ACC112 (cell line): Measurements from ENCODE around the gene GABPB1.

Experiments
- H2AFZ ChIP-seq: fragments of 200-600 bp; sonication (generic); one replicate; pipeline ENCODE4 v1.6.0; 2017; ENCODE audit warnings: antibody characterized with exemption, low read length; ENCODE audit not compliant: unreplicated experiment
- H3K27ac ChIP-seq: fragments of 200-600 bp; sonication (generic); 2 replicates; pipeline ENCODE4 v1.5.1; 2014; ENCODE audit warnings: low read depth, mild to moderate bottlenecking, antibody characterized with exemption, low read length, moderate library complexity
- H3K27me3 ChIP-seq: fragments of 200-600 bp; sonication (generic); 2 replicates; pipeline ENCODE4 v1.6.1; 2014; ENCODE audit warnings: mild to moderate bottlenecking, antibody characterized with exemption, low read length, moderate library complexity, mixed read lengths; ENCODE audit not compliant: insufficient read depth
- H3K36me3 ChIP-seq: fragments of 200-600 bp; sonication (generic); 2 replicates; pipeline ENCODE4 v1.6.1; 2016; ENCODE audit warnings: mild to moderate bottlenecking, antibody characterized with exemption, low read length, moderate library complexity, mixed read lengths; ENCODE audit not compliant: insufficient read depth
- H3K4me1 ChIP-seq: fragments of 200-600 bp; sonication (generic); one replicate; pipeline ENCODE4 v1.6.1; 2016; ENCODE audit warnings: low read length, mixed read lengths; ENCODE audit not compliant: insufficient read depth, unreplicated experiment, control insufficient read depth
- H3K4me3 ChIP-seq: fragments of 200-600 bp; sonication (generic); 2 replicates; pipeline ENCODE4 v1.5.1; 2014; ENCODE audit warnings: mild to moderate bottlenecking, low read depth, low read length
- H3K79me2 ChIP-seq: fragments of 200-600 bp; sonication (generic); one replicate; pipeline ENCODE4 v1.6.0; 2016; ENCODE audit warnings: low read length; ENCODE audit not compliant: control insufficient read depth, unreplicated experiment, insufficient read depth

The GABPB1 gene

GRCh38 chr15:50318697-50319096, 36.3 kb downstream of the GABPB1 start:
- Histone ChIP-seq H3K36me3 (no peaks in the 10 kb centered on the region), H3K4me3 (no peak overlapping the region), H3K79me2 (peaks cover 7% of the 10 kb centered on the region), H3K27me3 (no peaks in the 10 kb centered on the region), H2AFZ (no peak overlapping the region), H3K4me1 (peaks cover 3% of the 10 kb centered on the region), H3K27ac (no peak overlapping the region)

GRCh38 chr15:50315814-50316630, 39.0 kb downstream of the GABPB1 start:
- H3K79me2 ChIP-seq: peaks cover 7% of the 10 kb centered on the region
- peaks cover 3% of the 10 kb centered on the region for H3K4me1 ChIP-seq
- no peaks in the 10 kb centered on the region for H3K36me3 ChIP-seq
- H2AFZ ChIP-seq: no peak overlapping the region
- no peak overlapping the region for H3K4me3 ChIP-seq
- no peaks in the 10 kb centered on the region for H3K27me3 ChIP-seq
- H3K27ac ChIP-seq: no peak overlapping the region

- Histone ChIP-seq H3K36me3 (peaks cover 17% of the 10 kb centered on the region), H3K4me3 (no peak overlapping the region), H3K27me3 (no peaks in the 10 kb centered on the region), H3K4me1 (no peaks in the 10 kb centered on the region), H3K79me2 (peaks cover 7% of the 10 kb centered on the region), H2AFZ (no peak overlapping the region), H3K27ac (no peak overlapping the region)
Observed at GRCh38 chr15:50312636-50313035, 42.4 kb downstream of the GABPB1 start.

DNA sequence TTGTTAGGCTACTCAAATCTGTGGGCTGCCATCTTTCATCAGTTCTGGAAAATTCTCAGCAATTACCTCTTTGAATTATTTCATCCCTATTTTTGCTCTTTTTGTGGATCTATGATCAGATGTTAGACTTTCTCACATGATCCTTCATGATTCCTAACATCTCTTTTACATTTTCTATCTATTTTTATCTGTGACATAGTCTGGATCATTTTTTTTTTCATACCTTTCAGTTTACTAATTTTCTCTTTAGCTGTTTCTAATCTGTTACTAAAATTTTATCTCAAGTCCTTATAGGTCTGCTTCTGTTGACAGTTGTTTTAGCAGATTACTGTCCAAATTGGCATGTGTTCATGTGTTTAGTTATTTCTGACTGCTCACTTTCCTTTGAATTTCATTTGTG, 47.2 kb downstream of the GABPB1 start:
- Histone ChIP-seq H3K4me1 (no peaks in the 10 kb centered on the region), H3K36me3 (peaks cover 31% of the 10 kb centered on the region), H3K27me3 (no peaks in the 10 kb centered on the region), H3K27ac (no peak overlapping the region), H3K79me2 (no peaks in the 10 kb centered on the region), H3K4me3 (no peak overlapping the region), H2AFZ (no peak overlapping the region)

GRCh38 chr15:50304836-50305235, 50.2 kb downstream of the GABPB1 start:
- Histone ChIP-seq H3K79me2 (no peaks in the 10 kb centered on the region), H3K27ac (no peak overlapping the region), H3K4me1 (no peaks in the 10 kb centered on the region), H2AFZ (no peak overlapping the region), H3K27me3 (no peaks in the 10 kb centered on the region), H3K4me3 (no peak overlapping the region), H3K36me3 (peaks cover 33% of the 10 kb centered on the region)

DNA sequence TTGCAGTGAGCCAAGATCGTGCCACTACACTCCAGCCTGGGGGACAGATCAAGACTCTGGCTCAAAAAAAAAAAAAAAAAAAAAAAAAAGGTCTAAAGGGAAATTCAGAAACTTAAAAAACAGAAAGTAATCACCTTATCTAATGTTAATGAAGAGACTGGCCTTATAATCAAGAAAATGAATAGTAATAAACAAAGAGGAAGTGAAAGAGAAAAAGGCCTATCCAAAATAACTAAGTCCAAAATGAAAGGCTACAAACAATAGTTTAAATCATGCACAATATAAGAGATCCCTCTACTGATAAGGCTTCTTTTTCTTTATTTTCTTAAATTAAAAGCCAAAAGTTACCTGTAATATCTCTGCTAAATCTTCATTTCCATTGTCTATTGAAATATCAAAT, 52.4 kb downstream of the GABPB1 start:
- Histone ChIP-seq H3K4me1 (no peaks in the 10 kb centered on the region), H3K79me2 (no peaks in the 10 kb centered on the region), H3K36me3 (peaks cover 20% of the 10 kb centered on the region), H2AFZ (no peak overlapping the region), H3K27me3 (no peaks in the 10 kb centered on the region), H3K4me3 (no peak overlapping the region), H3K27ac (no peak overlapping the region)

GRCh38 chr15:50298340-50298739, 56.7 kb downstream of the GABPB1 start:
- no peak overlapping the region for H3K4me3 ChIP-seq
- no peaks in the 10 kb centered on the region for H3K79me2 ChIP-seq
- H3K27me3 ChIP-seq: no peaks in the 10 kb centered on the region
- H3K4me1 ChIP-seq: no peaks in the 10 kb centered on the region
- H2AFZ ChIP-seq: no peak overlapping the region
- H3K36me3 ChIP-seq: peaks cover 7% of the 10 kb centered on the region; the same call in 1 of the 2 replicates
- H3K27ac ChIP-seq: no peak overlapping the region

DNA sequence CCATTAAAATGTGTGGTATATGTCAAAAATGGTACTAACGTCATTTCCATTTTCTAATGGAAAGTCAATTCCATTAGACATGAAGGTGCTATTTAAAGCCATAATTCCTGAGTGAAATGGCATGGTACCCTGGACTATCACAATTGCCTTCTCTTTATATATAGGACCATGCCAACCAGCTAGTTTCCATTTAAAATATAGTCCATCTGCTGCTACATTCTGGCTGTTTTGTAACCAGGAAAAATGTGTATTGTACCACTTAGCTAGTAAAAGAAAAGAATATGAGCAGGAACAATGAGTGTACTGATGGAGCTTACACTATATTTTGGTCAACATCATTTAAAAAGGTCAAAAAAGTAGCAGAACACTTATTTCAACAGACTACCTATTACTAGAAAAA, 59.0 kb downstream of the GABPB1 start:
- no peaks in the 10 kb centered on the region for H3K79me2 ChIP-seq
- H3K36me3 ChIP-seq: peaks cover 7% of the 10 kb centered on the region; the same call in 1 of the 2 replicates
- H3K4me3 ChIP-seq: no peak overlapping the region
- no peak overlapping the region for H3K27ac ChIP-seq
- H2AFZ ChIP-seq: no peak overlapping the region
- H3K27me3 ChIP-seq: no peaks in the 10 kb centered on the region
- no peaks in the 10 kb centered on the region for H3K4me1 ChIP-seq

DNA sequence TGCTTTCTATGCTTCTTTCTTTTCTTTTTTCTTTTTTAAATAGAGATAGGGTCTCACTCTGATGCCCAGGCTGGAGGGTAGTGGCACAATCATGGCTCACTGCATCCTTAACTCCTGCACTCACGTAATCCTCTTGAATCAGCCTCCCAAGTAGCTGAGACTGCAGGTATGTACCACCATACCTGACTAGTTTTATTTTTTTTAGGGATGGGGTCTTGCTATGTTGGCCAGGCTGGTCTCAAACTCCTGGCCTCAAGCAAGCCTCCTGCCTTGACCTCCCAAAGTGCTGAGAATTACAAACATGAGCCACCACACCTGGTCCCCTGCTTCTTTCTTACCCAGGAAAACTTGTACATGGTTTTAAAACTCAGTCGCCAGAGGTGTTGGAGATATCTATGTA, 65.2 kb downstream of the GABPB1 start:
- Histone ChIP-seq H3K27me3 (no peaks in the 10 kb centered on the region), H3K79me2 (no peaks in the 10 kb centered on the region), H3K4me3 (no peak overlapping the region), H3K4me1 (no peaks in the 10 kb centered on the region), H3K27ac (no peak overlapping the region), H3K36me3 (0 out of 2 replicates have a peak, but pooled peaks cover 2% of the 10 kb centered on the region), H2AFZ (no peak overlapping the region)

DNA sequence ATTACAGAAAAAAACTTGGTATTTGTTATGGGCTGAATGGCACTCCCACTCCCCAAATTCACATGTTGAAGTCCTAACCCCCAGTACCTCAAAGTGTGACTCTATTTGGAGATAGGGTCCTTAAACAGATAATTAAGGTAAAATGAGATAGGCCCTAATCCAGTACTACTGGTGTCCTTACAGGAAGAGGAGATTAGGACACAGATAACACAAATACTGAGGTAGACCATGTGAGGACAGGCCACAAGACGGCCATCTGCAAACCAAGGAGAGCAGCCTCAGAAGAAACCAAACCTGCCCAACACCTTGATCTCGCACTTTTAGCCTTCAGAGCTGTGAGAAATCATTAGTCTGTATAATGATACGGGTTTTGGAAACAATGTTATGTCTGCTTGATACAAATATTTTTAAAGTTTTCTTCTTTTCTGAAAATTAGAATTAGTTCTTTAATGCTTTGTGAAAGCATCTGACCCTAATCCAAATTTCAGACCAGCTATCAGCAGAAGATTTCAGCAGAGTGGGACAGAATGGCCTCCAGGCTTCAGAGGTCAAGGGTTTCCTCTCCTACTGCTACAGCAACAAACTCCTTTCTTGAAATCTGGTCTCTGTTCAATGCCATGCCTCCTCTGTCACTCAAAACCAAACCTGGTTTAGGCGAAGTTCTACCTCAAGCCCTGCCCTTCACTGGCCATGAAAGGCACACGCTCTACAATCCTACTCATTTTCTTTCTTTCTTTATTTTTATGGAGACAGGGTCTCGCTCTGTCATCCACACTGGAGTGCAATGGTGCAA, 67.5 kb downstream of the GABPB1 start:
- Histone ChIP-seq H3K27ac (no peak overlapping the region), H3K4me1 (no peaks in the 10 kb centered on the region), H3K36me3 (0 out of 2 replicates have a peak, but pooled peaks cover 2% of the 10 kb centered on the region), H3K27me3 (no peaks in the 10 kb centered on the region), H3K4me3 (no peak overlapping the region), H3K79me2 (no peaks in the 10 kb centered on the region), H2AFZ (no peak overlapping the region)

- Histone ChIP-seq H3K4me3 (no peak overlapping the region), H3K27ac (no peak overlapping the region), H2AFZ (no peak overlapping the region), H3K4me1 (no peaks in the 10 kb centered on the region), H3K79me2 (no peaks in the 10 kb centered on the region), H3K27me3 (no peaks in the 10 kb centered on the region), H3K36me3 (no peaks in the 10 kb centered on the region)
Observed at GRCh38 chr15:50281427-50281826, 73.6 kb downstream of the GABPB1 start.
